ENCODE results near the gene GNG2.
A peak's percentile ranks its signal among the peaks of the same experiment; 100 is the strongest.

The GNG2 gene

GRCh38 chr14:51860164-51860824 is at the start of gene GNG2:
Gene GNG2, plus strand, starts transcription at chr14:51860612. Its CDS starts 90,067 bp downstream, at chr14:51950679.
- peak; percentile 64 for DNase-seq

- DNase-seq = no peak
These were observed 48.7 kb upstream of the GNG2 start for GRCh38 chr14:51811706-51812105.

GRCh38 chr14:51816031-51816430 is 44.4 kb upstream of the GNG2 start:
- DNase-seq = peak; percentile 25

GRCh38 chr14:51817326-51817725 is 43.1 kb upstream of the GNG2 start:
- no peak for DNase-seq

- DNase-seq = no peak
These were observed 41.5 kb upstream of the GNG2 start for GRCh38 chr14:51818748-51819380.

- DNase-seq = no peak
These were observed 38.6 kb upstream of the GNG2 start for GRCh38 chr14:51821822-51822221.

- no peak for DNase-seq
These were observed 37.9 kb upstream of the GNG2 start for GRCh38 chr14:51822499-51822898.

GRCh38 chr14:51823706-51824105 is 36.7 kb upstream of the GNG2 start:
- DNase-seq = no peak

- no peak for DNase-seq
These were observed 36.2 kb upstream of the GNG2 start for GRCh38 chr14:51824191-51824590.

- DNase-seq = no peak
These were observed 34.5 kb upstream of the GNG2 start for GRCh38 chr14:51825926-51826325.

- peak; percentile 56 for DNase-seq
These were observed 32.2 kb upstream of the GNG2 start for GRCh38 chr14:51828017-51828797.

- no peak for DNase-seq
These were observed 26.2 kb upstream of the GNG2 start for GRCh38 chr14:51834240-51834639.

- no peak for DNase-seq
These were observed 24.0 kb upstream of the GNG2 start for GRCh38 chr14:51836417-51836816.

GRCh38 chr14:51844081-51844881 is 16.1 kb upstream of the GNG2 start:
- DNase-seq = no peak

GRCh38 chr14:51845811-51846210 is 14.6 kb upstream of the GNG2 start:
- no peak for DNase-seq

- peak; percentile 75 for DNase-seq
These were observed 13.6 kb upstream of the GNG2 start for GRCh38 chr14:51846631-51847488.

GRCh38 chr14:51847489-51847796 is 13.0 kb upstream of the GNG2 start:
- no peak for DNase-seq

GRCh38 chr14:51848120-51848519 is 12.3 kb upstream of the GNG2 start:
- no peak for DNase-seq

GRCh38 chr14:51849097-51849496 is 11.3 kb upstream of the GNG2 start:
- DNase-seq = no peak

GRCh38 chr14:51850651-51851050 is 9.8 kb upstream of the GNG2 start:
- DNase-seq = no peak

- DNase-seq = no peak
These were observed 7.9 kb upstream of the GNG2 start for GRCh38 chr14:51852541-51852940.

- no peak for DNase-seq
These were observed 5.2 kb upstream of the GNG2 start for GRCh38 chr14:51855234-51855633.

Measured in NCI-H1436 (cell line).